Testis (tissue), 3 donors: ENCODE results near the gene CALML6. TPM values are rescaled to one million over a fixed set of nuclear protein-coding genes. Genes with fewer than 3 reads are reported as not detected.

ENCODE experiments used
- DNase-seq: peaks from one replicate; pipeline ENCODE4 v3.0.0-alpha.2; 2019
- H3K27ac ChIP-seq, 2 donors: fragments of 200-600 bp; sonication (generic); one replicate each; pipeline ENCODE4 v1.5.1; 2019
- H3K27me3 ChIP-seq: fragments of 200-600 bp; sonication (generic); one replicate; pipeline ENCODE4 v1.5.1; 2019
- H3K36me3 ChIP-seq: fragments of 200-600 bp; sonication (generic); one replicate; pipeline ENCODE4 v1.5.1; 2017; ENCODE audit warnings: low read depth; ENCODE audit errors: missing control alignments
- H3K4me1 ChIP-seq: fragments of 200-600 bp; sonication (generic); one replicate; pipeline ENCODE4 v1.5.1; 2019
- H3K4me3 ChIP-seq, 2 donors: fragments of 200-600 bp; sonication (generic); one replicate each; pipeline ENCODE4 v1.5.1; 2017 to 2019
- H3K9me3 ChIP-seq: fragments of 200-600 bp; sonication (generic); one replicate; pipeline ENCODE4 v1.5.1; 2017
- CTCF ChIP-seq, 3 experiments: fragments of 450-650 bp in 2 of 3; fragments of 200-600 bp in 1 of 3; sonication (generic) in 1 of 3; IDR thresholded peaks; one replicate each; pipeline ENCODE4 v1.5.1; 2016 to 2019; ENCODE audit warnings: antibody characterized with exemption in 3 of 3, mild to moderate bottlenecking in 2 of 3, moderate library complexity in 1 of 3
- POLR2A ChIP-seq: fragments of 450-650 bp; IDR thresholded peaks from one replicate; pipeline ENCODE4 v1.6.1; 2017; ENCODE audit warnings: antibody characterized with exemption, mild to moderate bottlenecking, moderate library complexity
- WGBS, 2 donors: methylation state at CpG; one replicate each; pipeline ENCODE4 v1.1.5; 2018; 5-methylcytosine and 5-hydroxymethylcytosine counted together
- intact Hi-C: fragments of 100-400 bp; cut with DNase I; formaldehyde crosslinking; loops from one replicate; pipeline ENCODE4 v1.15.1; 2023; ENCODE audit warnings: low total_unique reads
- polyA plus RNA-seq: library from polyadenylated mRNA; stranded (reverse); fragments of 350-450 nt; fragmentation: Illumina TruSeq; extraction: RNeasy Lipid Tissue Mini Kit (QIAGEN cat#74804); gene quantifications from one replicate; pipeline ENCODE4 v1.2.3, GENCODE V29; 2014; ENCODE audit warnings: low read depth, low replicate concordance; ENCODE audit not compliant: insufficient read depth
- total RNA-seq, 2 donors: library from RNA; depleted of rRNA; stranded (reverse); fragments of >200 nt; gene quantifications; one replicate each; pipeline ENCODE4 v1.2.3, GENCODE V29; 2016

The CALML6 gene
- total and polyA plus RNA-seq, 3 donors from 2014 or later, result 0.96 to 2.1 (median 1.2) TPM

DNA sequence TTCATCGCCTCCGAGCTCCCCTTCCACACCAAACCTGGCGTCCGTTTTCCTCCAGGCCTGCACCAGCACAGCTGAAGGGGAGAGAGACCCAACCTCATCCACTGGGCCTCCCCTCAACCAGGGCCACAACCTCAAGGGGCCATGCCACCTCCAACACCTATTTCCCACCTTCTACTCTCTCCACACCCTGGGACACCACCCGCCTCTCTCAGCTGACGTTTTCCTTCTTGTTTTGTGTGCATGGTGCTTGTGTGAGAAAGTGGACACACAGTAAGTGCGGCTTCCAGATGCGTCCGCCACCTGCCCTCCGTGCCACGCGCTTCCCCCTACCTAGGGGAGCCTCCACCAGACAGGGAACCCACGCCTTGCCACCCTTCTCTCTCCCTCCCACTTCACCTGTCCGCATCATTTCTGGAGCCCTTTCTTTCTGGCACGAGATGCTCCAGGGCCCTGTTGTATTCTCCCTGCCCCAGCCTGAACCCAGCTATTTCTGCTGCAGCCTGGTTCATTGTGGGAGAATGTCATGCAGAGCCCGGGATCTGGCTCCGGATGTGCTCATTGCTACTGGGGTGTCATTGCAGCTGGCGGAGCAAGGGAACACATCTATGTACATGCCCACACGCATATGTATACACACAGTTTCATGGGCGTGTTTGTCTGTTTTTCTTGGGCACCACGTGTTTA, 22.8 kb upstream of the CALML6 start:
- intact Hi-C loops, result no loop called here
- Histone ChIP-seq H3K36me3 (no peaks in the 10 kb centered on the region), H3K27ac (peak overlapping the region; percentile 91 to 96), H3K4me3 (peak overlapping the region; percentile 86), H3K9me3 (no peaks in the 10 kb centered on the region), H3K27me3 (no peaks in the 10 kb centered on the region), H3K4me1 (peaks cover 45% of the 10 kb centered on the region)
- no peak for TF ChIP-seq POLR2A
- no peak for TF ChIP-seq CTCF (IDR thresholded peaks at IDR 0.05)
- no peak for DNase-seq
- 42 to 68% methylated on average over 21 of the region's 21 CpGs for WGBS, 2 donors

DNA sequence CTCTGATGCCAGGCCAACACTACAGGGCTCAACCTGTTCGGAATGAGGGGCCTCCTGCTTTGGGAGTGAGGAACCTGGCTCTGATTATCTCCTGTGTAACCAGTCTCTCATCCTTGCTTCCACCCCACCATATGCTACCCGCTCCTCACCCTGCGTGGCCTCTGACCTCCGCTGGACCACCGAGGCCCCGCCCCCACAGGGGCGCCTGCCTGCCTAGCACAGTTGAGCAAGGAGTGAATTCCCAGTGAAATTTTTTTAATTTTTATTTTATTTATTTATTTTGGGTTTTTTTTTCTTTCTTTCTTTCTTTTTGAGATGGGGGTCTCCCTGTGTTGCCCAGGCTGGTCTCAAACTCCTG, 22.3 kb upstream of the CALML6 start:
- DNase-seq, result no peak
- no peaks in the 10 kb centered on the region for H3K36me3 ChIP-seq
- H3K4me3 ChIP-seq, result no peak overlapping the region
- no peak overlapping the region for H3K27ac ChIP-seq
- 71 to 80% methylated on average over 7 of the region's 7 CpGs for WGBS, 2 donors
- H3K9me3 ChIP-seq, result no peaks in the 10 kb centered on the region
- no peak for TF ChIP-seq POLR2A
- no peak for TF ChIP-seq CTCF (IDR thresholded peaks at IDR 0.05)
- intact Hi-C loops, result no loop called here
- peaks cover 40% of the 10 kb centered on the region for H3K4me1 ChIP-seq
- H3K27me3 ChIP-seq, result no peaks in the 10 kb centered on the region

DNA sequence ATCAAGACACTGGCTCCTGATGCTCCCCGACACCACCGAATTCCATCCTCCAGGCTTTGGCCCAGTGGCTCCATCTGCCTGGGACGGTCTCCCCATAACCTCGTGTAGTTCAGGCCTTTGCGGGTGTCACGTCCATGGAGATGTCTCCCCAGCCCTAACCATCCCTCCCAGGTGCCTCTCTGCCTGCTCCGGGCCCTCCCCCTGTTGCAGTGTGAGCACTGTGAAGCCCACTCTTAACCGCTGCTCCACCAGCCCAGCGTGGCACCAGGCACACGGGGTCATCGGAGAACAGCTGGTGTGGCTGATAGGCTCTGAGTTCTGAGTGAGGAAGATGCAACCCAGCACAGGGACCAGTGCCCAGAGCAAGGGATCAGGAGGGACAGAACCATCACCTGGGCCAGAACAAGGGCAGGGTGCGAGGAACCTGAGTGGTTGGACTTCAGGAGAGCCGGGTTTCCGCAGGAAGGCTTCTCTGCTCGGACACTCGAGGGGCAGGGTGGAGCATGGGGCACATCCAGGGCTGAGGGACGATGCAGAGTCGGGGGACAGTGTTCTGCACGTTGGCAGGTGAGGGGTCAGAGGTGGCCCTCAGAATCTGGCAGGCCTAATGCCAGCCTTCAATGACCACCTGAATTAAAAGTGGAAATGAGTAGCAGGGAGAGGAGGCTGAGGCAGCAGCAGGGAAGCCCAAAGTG, 21.6 kb upstream of the CALML6 start:
- H3K36me3 ChIP-seq, result no peaks in the 10 kb centered on the region
- intact Hi-C loops, result no loop called here
- TF ChIP-seq POLR2A, result no peak
- TF ChIP-seq CTCF (IDR thresholded peaks at IDR 0.05), result no peak
- WGBS, 2 donors, result 87 to 90% methylated on average over 10 to 19 of the region's 19 CpGs
- H3K27ac ChIP-seq, result no peak overlapping the region
- no peak for DNase-seq
- H3K4me1 ChIP-seq, result peaks cover 33% of the 10 kb centered on the region
- no peaks in the 10 kb centered on the region for H3K9me3 ChIP-seq
- H3K27me3 ChIP-seq, result no peaks in the 10 kb centered on the region
- no peak overlapping the region for H3K4me3 ChIP-seq

DNA sequence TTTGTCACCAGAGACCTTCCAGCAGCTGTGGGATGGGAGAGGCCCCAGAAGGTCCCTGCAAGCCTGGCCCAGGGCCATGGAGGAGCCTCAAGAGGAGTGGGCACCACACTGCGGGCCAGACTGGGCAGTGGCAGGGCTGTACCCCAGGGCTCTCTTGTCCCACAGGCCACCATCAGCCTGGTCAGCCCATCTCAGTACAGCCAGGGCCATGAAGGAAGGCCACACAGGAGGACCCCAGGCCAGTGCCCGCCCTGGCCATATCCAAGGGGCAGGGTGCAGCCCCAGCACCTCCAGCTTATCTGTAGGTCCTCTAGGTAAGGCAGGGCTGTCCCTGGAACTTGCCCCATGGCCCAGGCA, 21.1 kb upstream of the CALML6 start:
- no peak overlapping the region for H3K27ac ChIP-seq
- WGBS, 2 donors, result 93% methylated on average over 2 of the region's 2 CpGs
- TF ChIP-seq CTCF (IDR thresholded peaks at IDR 0.05) (no peak), POLR2A (no peak)
- intact Hi-C loops, result no loop called here
- no peaks in the 10 kb centered on the region for H3K27me3 ChIP-seq
- no peak for DNase-seq
- H3K4me1 ChIP-seq, result peaks cover 28% of the 10 kb centered on the region
- H3K9me3 ChIP-seq, result no peaks in the 10 kb centered on the region
- H3K4me3 ChIP-seq, result no peak overlapping the region
- H3K36me3 ChIP-seq, result no peaks in the 10 kb centered on the region
